ENCODE measurements around the gene ITPR1.

- TF ChIP-seq TOX (CRISPR knock-in tag; IDR thresholded peaks at IDR 0.05; ENCODE audit: borderline replicate concordance) (no peak), CSDC2 (CRISPR knock-in tag; IDR thresholded peaks at IDR 0.05) (no peak), ISL1 (CRISPR knock-in tag; IDR thresholded peaks at IDR 0.05) (no peak)
- TF ChIP-seq, protein P1, sequence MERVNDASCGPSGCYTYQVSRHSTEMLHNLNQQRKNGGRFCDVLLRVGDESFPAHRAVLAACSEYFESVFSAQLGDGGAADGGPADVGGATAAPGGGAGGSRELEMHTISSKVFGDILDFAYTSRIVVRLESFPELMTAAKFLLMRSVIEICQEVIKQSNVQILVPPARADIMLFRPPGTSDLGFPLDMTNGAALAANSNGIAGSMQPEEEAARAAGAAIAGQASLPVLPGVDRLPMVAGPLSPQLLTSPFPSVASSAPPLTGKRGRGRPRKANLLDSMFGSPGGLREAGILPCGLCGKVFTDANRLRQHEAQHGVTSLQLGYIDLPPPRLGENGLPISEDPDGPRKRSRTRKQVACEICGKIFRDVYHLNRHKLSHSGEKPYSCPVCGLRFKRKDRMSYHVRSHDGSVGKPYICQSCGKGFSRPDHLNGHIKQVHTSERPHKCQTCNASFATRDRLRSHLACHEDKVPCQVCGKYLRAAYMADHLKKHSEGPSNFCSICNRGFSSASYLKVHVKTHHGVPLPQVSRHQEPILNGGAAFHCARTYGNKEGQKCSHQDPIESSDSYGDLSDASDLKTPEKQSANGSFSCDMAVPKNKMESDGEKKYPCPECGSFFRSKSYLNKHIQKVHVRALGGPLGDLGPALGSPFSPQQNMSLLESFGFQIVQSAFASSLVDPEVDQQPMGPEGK (CRISPR knock-in tag; IDR thresholded peaks at IDR 0.05; ENCODE audit: borderline replicate concordance) = no peak
Measured at GRCh38 chr3:4845882-4846281, 352.7 kb downstream of the ITPR1 start.

Measured in SK-N-SH treated with all-trans-retinoic acid at 6 μM for 48 hours (cell line).